RWPE1 (cell line): Measurements from ENCODE around the gene TCF15.

Experiments
- CTCF ChIA-PET: fragments of 350-600 bp; sonication (Branson Sonifier 250); formaldehyde crosslinking; extraction: SDS; loops from one replicate; lab custom pipeline; 2021; lab: Yijun Ruan, JAX
- POLR2A ChIA-PET: fragments of 400-600 bp; formaldehyde crosslinking; extraction: SDS; loops from one replicate; lab custom pipeline; 2020; ENCODE audit warnings: antibody characterized with exemption; ENCODE audit not compliant: low non-redundant PET; lab: Yijun Ruan, JAX
- DNase-seq: peaks from one replicate; pipeline ENCODE4 v3.0.0; 2012; ENCODE audit warnings: low spot score
- H3K27ac ChIP-seq: fragments of 450-650 bp; 2 replicates; pipeline ENCODE4 v1.5.1; 2017
- CTCF ChIP-seq: fragments of 450-650 bp; conservative IDR thresholded peaks from 2 replicates; pipeline ENCODE4 v1.5.1; 2017; ENCODE audit warnings: low read depth, mild to moderate bottlenecking

TCF15 gene

GRCh38 chr20:600141-600540 is 10.0 kb downstream of the TCF15 start:
- DNase-seq, result no peak
- H3K27ac ChIP-seq, result no peak overlapping the region
- CTCF ChIA-PET, result no interaction called here
- POLR2A ChIA-PET, result no interaction called here
- no peak for TF ChIP-seq CTCF

- H3K27ac ChIP-seq, result no peak overlapping the region
- no peak for DNase-seq
- CTCF ChIA-PET, result no interaction called here
- no peak for TF ChIP-seq CTCF
- POLR2A ChIA-PET, result no interaction called here
Observed at GRCh38 chr20:598133-598850, 11.8 kb downstream of the TCF15 start.

- POLR2A ChIA-PET, result no interaction called here
- H3K27ac ChIP-seq, result no peak overlapping the region
- CTCF ChIA-PET, result interaction anchor here (0.6 kb wide), 1 partner anchor 392 kb away, joined by 3 read pairs; no protein-coding TSS in a partner anchor
- no peak for DNase-seq
- no peak for TF ChIP-seq CTCF
Observed at GRCh38 chr20:597560-597959, 12.5 kb downstream of the TCF15 start.

- DNase-seq, result no peak
- TF ChIP-seq CTCF, result no peak
- no peak overlapping the region for H3K27ac ChIP-seq
- CTCF ChIA-PET, result no interaction called here
- POLR2A ChIA-PET, result no interaction called here
Observed at GRCh38 chr20:595330-596308, 14.5 kb downstream of the TCF15 start.

- DNase-seq, result no peak
- POLR2A ChIA-PET, result no interaction called here
- no peak for TF ChIP-seq CTCF
- no peak overlapping the region for H3K27ac ChIP-seq
- CTCF ChIA-PET, result no interaction called here
Observed at GRCh38 chr20:592506-592905, 17.6 kb downstream of the TCF15 start.

- POLR2A ChIA-PET, result interaction anchor here (0.7 kb wide), 1 partner anchor 9 kb away, joined by 5 read pairs; no protein-coding TSS in a partner anchor
- H3K27ac ChIP-seq, result no peak overlapping the region
- no peak for DNase-seq
- no peak for TF ChIP-seq CTCF
- CTCF ChIA-PET, result no interaction called here
Observed at GRCh38 chr20:591941-592340, 18.2 kb downstream of the TCF15 start.
